ENCODE measurements around the gene PF4V1.

PF4V1 gene

GRCh38 chr4:73894001-73894400 lies 40.9 kb downstream of the PF4V1 start:
- H3K79me2 ChIP-seq (ENCODE audit: control insufficient read depth, insufficient read depth, low read length, poor library complexity): no peaks in the 10 kb centered on the region
- H3K27me3 ChIP-seq (ENCODE audit: insufficient read depth, low read length): no peaks in the 10 kb centered on the region
- WGBS (ENCODE audit: extremely low coverage, insufficient coverage, insufficient read length): no CpG with 5 or more reads among the region's 2 CpGs

DNA sequence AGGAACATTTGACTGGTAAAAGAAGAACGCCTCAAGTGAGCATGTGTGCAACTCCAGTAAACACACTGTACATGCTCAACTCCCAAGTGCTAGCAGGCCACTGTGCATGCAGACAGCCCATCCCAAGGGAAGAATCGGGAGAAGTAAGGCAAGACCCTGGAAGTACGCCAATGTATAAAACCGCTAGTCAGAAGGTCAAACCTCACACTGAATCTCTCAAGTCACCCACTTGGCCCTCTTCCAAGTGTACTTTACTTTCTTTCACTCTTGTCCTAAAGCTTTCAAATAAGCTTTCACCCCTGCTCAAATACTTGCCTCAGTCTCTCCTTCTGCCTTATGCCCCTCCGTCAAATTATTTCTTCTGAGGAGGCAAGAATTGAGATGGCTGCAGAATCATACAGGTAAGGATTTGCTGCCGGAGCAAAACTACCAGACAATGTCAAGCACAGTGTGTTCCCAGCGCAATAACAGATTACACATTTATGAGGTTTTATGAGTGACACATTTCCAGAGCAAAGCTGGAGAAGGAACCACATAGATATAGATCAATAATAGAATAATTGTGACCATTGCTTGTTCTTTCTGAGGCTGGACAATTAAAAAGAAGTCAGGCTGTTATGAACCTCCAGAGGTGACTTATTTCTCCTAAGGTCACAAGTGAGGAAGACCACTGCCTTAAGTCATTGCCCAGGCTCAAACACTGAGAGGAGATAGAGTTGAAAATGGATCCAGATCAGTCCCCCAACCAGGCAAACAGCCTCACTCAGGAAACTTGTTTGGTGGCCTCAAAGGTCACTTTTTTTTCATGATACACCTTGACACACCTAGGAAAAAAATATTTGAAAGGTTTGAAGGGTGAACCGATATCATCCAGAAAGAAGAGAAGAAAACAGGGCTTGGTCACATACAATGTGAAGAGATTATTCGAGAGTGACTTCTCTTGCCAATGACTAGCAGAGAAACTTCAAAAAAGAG lies 42.4 kb downstream of the PF4V1 start:
- Histone ChIP-seq H2AK5ac (ENCODE audit: low read length) (no peak overlapping the region), H4K12ac (ENCODE audit: low read depth, low read length) (no peak overlapping the region), H4K8ac (ENCODE audit: low read depth, low read length) (no peak overlapping the region), H3K18ac (ENCODE audit: low read length) (no peak overlapping the region), H2AFZ (ENCODE audit: insufficient read depth, low read length, poor library complexity) (no peak overlapping the region), H3K79me1 (ENCODE audit: low read length) (no peaks in the 10 kb centered on the region), H3K9ac (ENCODE audit: low read length) (no peak overlapping the region), H3K4me3 (ENCODE audit: low read depth, low read length) (no peak overlapping the region), H2BK5ac (ENCODE audit: low read depth, low read length, poor library complexity) (no peak overlapping the region), H3K14ac (ENCODE audit: low read length) (no peak overlapping the region), H3K23ac (ENCODE audit: low read length) (no peak overlapping the region), H3K4me1 (ENCODE audit: control insufficient read depth in 1 of 2, insufficient read depth in 2 of 2, low read length in 2 of 2) (no peaks in the 10 kb centered on the region), H4K91ac (ENCODE audit: low read depth, low read length) (no peak overlapping the region), H3K79me2 (ENCODE audit: control insufficient read depth, insufficient read depth, low read length, poor library complexity) (no peaks in the 10 kb centered on the region), H2BK120ac (ENCODE audit: insufficient read depth, low read length, poor library complexity) (no peak overlapping the region), H3K9me3 (ENCODE audit: insufficient read depth, low read depth, low read length) (no peaks in the 10 kb centered on the region), H3K27ac (ENCODE audit: low read depth, low read length) (no peak overlapping the region), H3K4me2 (ENCODE audit: low read length) (no peak overlapping the region), H3K4ac (ENCODE audit: low read depth, low read length) (no peak overlapping the region), H3K27me3 (ENCODE audit: insufficient read depth, low read length) (no peaks in the 10 kb centered on the region), H3K36me3 (ENCODE audit: control insufficient read depth in 1 of 2, insufficient read depth in 2 of 2, low read length in 2 of 2) (no peaks in the 10 kb centered on the region), H2BK12ac (ENCODE audit: low read length) (no peak overlapping the region)
- no CpG with 5 or more reads among the region's 9 CpGs for WGBS (ENCODE audit: extremely low coverage, insufficient coverage, insufficient read length)
- no peak for DNase-seq

More at GRCh38 chr4:73894001-73894400, 40.9 kb downstream of the PF4V1 start:
- H3K14ac ChIP-seq (ENCODE audit: low read length): no peak overlapping the region
- DNase-seq: no peak
- H2BK5ac ChIP-seq (ENCODE audit: low read depth, low read length, poor library complexity): no peak overlapping the region
- H3K18ac ChIP-seq (ENCODE audit: low read length): no peak overlapping the region
- H4K8ac ChIP-seq (ENCODE audit: low read depth, low read length): no peak overlapping the region
- no peaks in the 10 kb centered on the region for H3K79me1 ChIP-seq (ENCODE audit: low read length)
- H4K91ac ChIP-seq (ENCODE audit: low read depth, low read length): no peak overlapping the region
- H3K4me3 ChIP-seq (ENCODE audit: low read depth, low read length): no peak overlapping the region
- H2AK5ac ChIP-seq (ENCODE audit: low read length): no peak overlapping the region
- H3K4ac ChIP-seq (ENCODE audit: low read depth, low read length): no peak overlapping the region
- H3K4me1 ChIP-seq (ENCODE audit: control insufficient read depth in 1 of 2, insufficient read depth in 2 of 2, low read length in 2 of 2): no peaks in the 10 kb centered on the region
- H4K12ac ChIP-seq (ENCODE audit: low read depth, low read length): no peak overlapping the region
- H3K36me3 ChIP-seq (ENCODE audit: control insufficient read depth in 1 of 2, insufficient read depth in 2 of 2, low read length in 2 of 2): no peaks in the 10 kb centered on the region
- no peak overlapping the region for H3K9ac ChIP-seq (ENCODE audit: low read length)
- no peak overlapping the region for H2BK12ac ChIP-seq (ENCODE audit: low read length)
- no peak overlapping the region for H2AFZ ChIP-seq (ENCODE audit: insufficient read depth, low read length, poor library complexity)
- H3K27ac ChIP-seq (ENCODE audit: low read depth, low read length): no peak overlapping the region
- H3K23ac ChIP-seq (ENCODE audit: low read length): no peak overlapping the region
- H2BK120ac ChIP-seq (ENCODE audit: insufficient read depth, low read length, poor library complexity): no peak overlapping the region
- no peak overlapping the region for H3K4me2 ChIP-seq (ENCODE audit: low read length)
- no peaks in the 10 kb centered on the region for H3K9me3 ChIP-seq (ENCODE audit: insufficient read depth, low read depth, low read length)

- no CpG with 5 or more reads among the region's 2 CpGs for WGBS (ENCODE audit: extremely low coverage, insufficient coverage, insufficient read length)
- H3K4me3 ChIP-seq (ENCODE audit: low read depth, low read length): no peak overlapping the region
- H3K27ac ChIP-seq (ENCODE audit: low read depth, low read length): no peak overlapping the region
- no peak overlapping the region for H2BK5ac ChIP-seq (ENCODE audit: low read depth, low read length, poor library complexity)
- no peak overlapping the region for H4K91ac ChIP-seq (ENCODE audit: low read depth, low read length)
- no peak overlapping the region for H3K14ac ChIP-seq (ENCODE audit: low read length)
- no peak overlapping the region for H3K9ac ChIP-seq (ENCODE audit: low read length)
- H3K79me2 ChIP-seq (ENCODE audit: control insufficient read depth, insufficient read depth, low read length, poor library complexity): no peaks in the 10 kb centered on the region
- no peak overlapping the region for H4K12ac ChIP-seq (ENCODE audit: low read depth, low read length)
- no peak overlapping the region for H3K23ac ChIP-seq (ENCODE audit: low read length)
- H3K36me3 ChIP-seq (ENCODE audit: control insufficient read depth in 1 of 2, insufficient read depth in 2 of 2, low read length in 2 of 2): no peaks in the 10 kb centered on the region
- no peaks in the 10 kb centered on the region for H3K79me1 ChIP-seq (ENCODE audit: low read length)
- no peak overlapping the region for H3K18ac ChIP-seq (ENCODE audit: low read length)
- H3K4me1 ChIP-seq (ENCODE audit: control insufficient read depth in 1 of 2, insufficient read depth in 2 of 2, low read length in 2 of 2): no peaks in the 10 kb centered on the region
- H2BK12ac ChIP-seq (ENCODE audit: low read length): no peak overlapping the region
- no peaks in the 10 kb centered on the region for H3K9me3 ChIP-seq (ENCODE audit: insufficient read depth, low read depth, low read length)
- H3K4me2 ChIP-seq (ENCODE audit: low read length): no peak overlapping the region
- no peak overlapping the region for H2AFZ ChIP-seq (ENCODE audit: insufficient read depth, low read length, poor library complexity)
- no peak overlapping the region for H4K8ac ChIP-seq (ENCODE audit: low read depth, low read length)
- H3K4ac ChIP-seq (ENCODE audit: low read depth, low read length): no peak overlapping the region
- no peak for DNase-seq
- H2BK120ac ChIP-seq (ENCODE audit: insufficient read depth, low read length, poor library complexity): no peak overlapping the region
- H3K27me3 ChIP-seq (ENCODE audit: insufficient read depth, low read length): no peaks in the 10 kb centered on the region
- no peak overlapping the region for H2AK5ac ChIP-seq (ENCODE audit: low read length)
Observed at GRCh38 chr4:73896416-73896815, 43.3 kb downstream of the PF4V1 start.

- Histone ChIP-seq H3K4me2 (ENCODE audit: low read length) (no peak overlapping the region), H2BK12ac (ENCODE audit: low read length) (no peak overlapping the region), H2AFZ (ENCODE audit: insufficient read depth, low read length, poor library complexity) (no peak overlapping the region), H2AK5ac (ENCODE audit: low read length) (no peak overlapping the region), H3K27me3 (ENCODE audit: insufficient read depth, low read length) (no peaks in the 10 kb centered on the region), H3K36me3 (ENCODE audit: control insufficient read depth in 1 of 2, insufficient read depth in 2 of 2, low read length in 2 of 2) (no peaks in the 10 kb centered on the region), H4K91ac (ENCODE audit: low read depth, low read length) (no peak overlapping the region), H3K9me3 (ENCODE audit: insufficient read depth, low read depth, low read length) (no peaks in the 10 kb centered on the region), H4K12ac (ENCODE audit: low read depth, low read length) (no peak overlapping the region), H3K14ac (ENCODE audit: low read length) (no peak overlapping the region), H3K4me1 (ENCODE audit: control insufficient read depth in 1 of 2, insufficient read depth in 2 of 2, low read length in 2 of 2) (no peaks in the 10 kb centered on the region), H4K8ac (ENCODE audit: low read depth, low read length) (no peak overlapping the region), H3K9ac (ENCODE audit: low read length) (no peak overlapping the region), H3K27ac (ENCODE audit: low read depth, low read length) (no peak overlapping the region), H3K18ac (ENCODE audit: low read length) (no peak overlapping the region), H3K23ac (ENCODE audit: low read length) (no peak overlapping the region), H3K4me3 (ENCODE audit: low read depth, low read length) (no peak overlapping the region), H3K4ac (ENCODE audit: low read depth, low read length) (no peak overlapping the region), H2BK5ac (ENCODE audit: low read depth, low read length, poor library complexity) (no peak overlapping the region), H2BK120ac (ENCODE audit: insufficient read depth, low read length, poor library complexity) (no peak overlapping the region), H3K79me2 (ENCODE audit: control insufficient read depth, insufficient read depth, low read length, poor library complexity) (no peaks in the 10 kb centered on the region), H3K79me1 (ENCODE audit: low read length) (no peaks in the 10 kb centered on the region)
- no CpG with 5 or more reads among the region's 4 CpGs for WGBS (ENCODE audit: extremely low coverage, insufficient coverage, insufficient read length)
- no peak for DNase-seq
Observed at GRCh38 chr4:73897380-73898136, 44.5 kb downstream of the PF4V1 start.
